Lower leg skin (tissue), 4 donors: ENCODE results near the gene SPINK6. TPM values are rescaled to one million over a fixed set of nuclear protein-coding genes. Genes with fewer than 3 reads are reported as not detected.

Experiments
- DNase-seq, 2 donors: peaks; one replicate each; pipeline ENCODE4 v3.0.0-alpha.2; 2019; ENCODE audit warnings: low spot score in 2 of 2
- H3K4me3 ChIP-seq: fragments of 200-600 bp; sonication (generic); 2 replicates; pipeline ENCODE4 v1.5.1; 2017; ENCODE audit warnings: mild to moderate bottlenecking, low read depth; ENCODE audit not compliant: poor library complexity, severe bottlenecking
- POLR2A ChIP-seq, 2 donors: fragments of 450-650 bp; IDR thresholded peaks; one replicate each; pipeline ENCODE4 v1.6.1; 2016 to 2017; ENCODE audit warnings: antibody characterized with exemption in 2 of 2, mild to moderate bottlenecking in 1 of 2, moderate library complexity in 1 of 2
- WGBS, 2 donors: methylation state at CpG; one replicate each; pipeline ENCODE4 v1.1.5; 2018; 5-methylcytosine and 5-hydroxymethylcytosine counted together
- intact Hi-C: fragments of 100-400 bp; cut with DNase I; formaldehyde crosslinking; loops from one replicate; pipeline ENCODE4 v1.15.0; 2023; ENCODE audit warnings: low total_unique reads
- total RNA-seq, 4 donors: library from RNA; depleted of rRNA; stranded (reverse); fragments of >200 nt; gene quantifications; one replicate each; pipeline ENCODE4 v1.1.0, GENCODE V29; 2016
- TF ChIP-seq, protein P1 (sequence below), 3 donors: fragments of 450-650 bp; IDR thresholded peaks; one replicate each; pipeline ENCODE4 v1.5.1; 2016; ENCODE audit warnings: antibody characterized with exemption in 3 of 3, mild to moderate bottlenecking in 3 of 3, moderate library complexity in 2 of 3

SPINK6 gene
- total RNA-seq, 4 donors from 2014 or later = 0.59 TPM; not detected in 3

DNA sequence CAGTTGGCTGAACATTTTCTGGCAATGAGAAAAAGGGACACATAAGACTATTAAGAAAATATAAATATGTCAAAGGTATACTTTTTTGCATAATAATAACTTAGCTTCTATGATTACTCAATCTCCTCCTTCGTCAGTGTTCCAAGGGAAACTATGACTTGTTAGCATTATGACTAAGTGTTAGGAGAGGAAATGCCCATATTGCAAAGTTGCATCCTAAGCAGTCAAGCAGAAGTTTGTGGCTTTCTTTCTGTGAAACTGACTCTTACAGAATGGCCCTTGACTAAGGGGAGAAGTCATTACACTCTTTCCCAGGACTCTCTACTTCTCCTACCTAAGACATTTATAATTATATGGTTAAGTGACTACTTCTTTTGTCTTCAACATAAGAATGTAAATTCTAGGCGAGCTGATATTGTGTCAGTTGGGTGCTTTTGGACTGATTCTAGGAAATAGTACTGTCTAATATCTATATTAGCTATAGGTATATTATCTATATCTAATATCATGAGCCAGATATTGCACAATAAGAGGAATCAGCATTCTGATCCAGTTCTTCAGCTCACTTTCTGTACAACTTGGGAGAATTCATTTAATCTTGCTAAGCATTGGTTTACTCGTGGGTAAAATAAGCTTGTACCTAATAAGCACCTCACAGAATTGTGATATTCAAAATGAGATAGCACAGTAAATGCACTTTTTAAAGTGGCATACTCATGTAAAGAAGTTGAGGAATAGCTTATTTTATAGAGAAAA is 16.4 kb upstream of the SPINK6 start:
- TF ChIP-seq POLR2A (IDR thresholded peaks at IDR 0.05) = no peak
- TF ChIP-seq, protein P1, sequence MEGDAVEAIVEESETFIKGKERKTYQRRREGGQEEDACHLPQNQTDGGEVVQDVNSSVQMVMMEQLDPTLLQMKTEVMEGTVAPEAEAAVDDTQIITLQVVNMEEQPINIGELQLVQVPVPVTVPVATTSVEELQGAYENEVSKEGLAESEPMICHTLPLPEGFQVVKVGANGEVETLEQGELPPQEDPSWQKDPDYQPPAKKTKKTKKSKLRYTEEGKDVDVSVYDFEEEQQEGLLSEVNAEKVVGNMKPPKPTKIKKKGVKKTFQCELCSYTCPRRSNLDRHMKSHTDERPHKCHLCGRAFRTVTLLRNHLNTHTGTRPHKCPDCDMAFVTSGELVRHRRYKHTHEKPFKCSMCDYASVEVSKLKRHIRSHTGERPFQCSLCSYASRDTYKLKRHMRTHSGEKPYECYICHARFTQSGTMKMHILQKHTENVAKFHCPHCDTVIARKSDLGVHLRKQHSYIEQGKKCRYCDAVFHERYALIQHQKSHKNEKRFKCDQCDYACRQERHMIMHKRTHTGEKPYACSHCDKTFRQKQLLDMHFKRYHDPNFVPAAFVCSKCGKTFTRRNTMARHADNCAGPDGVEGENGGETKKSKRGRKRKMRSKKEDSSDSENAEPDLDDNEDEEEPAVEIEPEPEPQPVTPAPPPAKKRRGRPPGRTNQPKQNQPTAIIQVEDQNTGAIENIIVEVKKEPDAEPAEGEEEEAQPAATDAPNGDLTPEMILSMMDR (IDR thresholded peaks at IDR 0.05) = no peak
- intact Hi-C loops = no loop called here
- WGBS, 2 donors = 53 to 55% methylated on average over 3 of the region's 3 CpGs
- no peak for DNase-seq
- H3K4me3 ChIP-seq = no peak overlapping the region

- intact Hi-C loops = no loop called here
- no peak overlapping the region for H3K4me3 ChIP-seq
- no peak for DNase-seq
- TF ChIP-seq, protein P1 (IDR thresholded peaks at IDR 0.05) = no peak
- no peak for TF ChIP-seq POLR2A (IDR thresholded peaks at IDR 0.05)
- 65 to 68% methylated on average over 1 of the region's 1 CpG for WGBS, 2 donors
These were observed 11.8 kb upstream of the SPINK6 start for GRCh38 chr5:148191010-148191409.

GRCh38 chr5:148193202-148193601 is 9.6 kb upstream of the SPINK6 start:
- H3K4me3 ChIP-seq = no peak overlapping the region
- WGBS, 2 donors = 54 to 58% methylated on average over 1 of the region's 1 CpG
- TF ChIP-seq POLR2A (IDR thresholded peaks at IDR 0.05) = no peak
- TF ChIP-seq, protein P1 (IDR thresholded peaks at IDR 0.05) = no peak
- no peak for DNase-seq
- intact Hi-C loops = no loop called here

GRCh38 chr5:148201151-148201550 is 1.7 kb upstream of the SPINK6 start:
- intact Hi-C loops = no loop called here
- no peak for DNase-seq
- WGBS, 2 donors = 66 to 79% methylated on average over 2 of the region's 2 CpGs
- no peak for TF ChIP-seq POLR2A (IDR thresholded peaks at IDR 0.05)
- TF ChIP-seq, protein P1 (IDR thresholded peaks at IDR 0.05) = no peak
- no peak overlapping the region for H3K4me3 ChIP-seq

GRCh38 chr5:148205044-148205806 is 2.4 kb downstream of the SPINK6 start:
- no peak for TF ChIP-seq POLR2A (IDR thresholded peaks at IDR 0.05)
- TF ChIP-seq, protein P1 (IDR thresholded peaks at IDR 0.05) = no peak
- DNase-seq = no peak
- H3K4me3 ChIP-seq = no peak overlapping the region
- WGBS, 2 donors = 64 to 74% methylated on average over 4 of the region's 4 CpGs
- intact Hi-C loops = no loop called here
